ENCODE measurements around the gene PNMA6E.
"Not testable (repeated sequence)": the region's sequence is repeated elsewhere in the genome, so short reads cannot be mapped to it uniquely, and the experiment has no call there.

PNMA6E gene

DNA sequence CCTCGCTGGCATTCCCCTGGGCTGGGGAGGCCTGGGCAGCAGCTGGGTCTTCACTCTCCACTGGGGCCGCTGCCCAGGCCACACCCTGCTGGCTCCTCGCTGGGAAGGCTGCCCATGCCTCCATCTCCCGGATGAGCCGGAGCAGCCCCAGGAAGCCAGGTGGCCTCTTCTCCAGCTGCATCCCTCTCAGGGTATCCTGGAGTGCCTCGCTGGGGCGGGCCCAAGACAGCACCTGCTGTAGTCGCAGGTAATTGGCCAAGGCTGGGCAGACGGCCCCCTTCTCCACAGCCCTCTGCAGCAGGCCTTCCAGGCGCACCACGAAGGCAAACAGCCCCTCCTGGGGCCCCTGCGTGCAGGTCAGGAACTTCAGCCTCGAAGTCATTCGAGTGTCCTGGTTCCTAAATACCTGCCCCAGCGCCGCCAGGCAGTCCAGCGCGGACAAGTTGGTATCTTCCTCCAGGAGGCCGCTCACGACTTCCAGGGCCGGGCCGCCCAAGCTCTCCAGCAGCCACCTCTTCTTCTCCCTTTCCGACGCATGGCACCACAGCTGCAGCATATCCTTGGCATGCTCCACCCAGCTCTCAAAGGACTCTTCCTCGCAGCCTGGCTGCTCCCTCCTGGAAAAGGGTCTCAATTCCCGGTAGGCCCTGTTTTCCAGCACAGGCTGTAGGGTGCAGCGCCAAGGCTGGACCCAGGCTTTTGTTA lies 3.7 kb downstream of the PNMA6E start:
- H3K4me3 ChIP-seq (ENCODE audit: insufficient read length, low read depth): no peak overlapping the region
- H3K9ac ChIP-seq (ENCODE audit: insufficient read length, low read depth): no peak overlapping the region
- H3K36me3 ChIP-seq (ENCODE audit: insufficient read depth, insufficient read length, low read length): no peaks in the 10 kb centered on the region
- H3K9me3 ChIP-seq (ENCODE audit: insufficient read depth, low read length): no peaks in the 10 kb centered on the region
- no peaks in the 10 kb centered on the region for H3K4me1 ChIP-seq (ENCODE audit: insufficient read depth, insufficient read length)
- DNase-seq (ENCODE audit: low read depth, low spot score): no peak
- H3K27me3 ChIP-seq (ENCODE audit: insufficient read depth, insufficient read length): no peaks in the 10 kb centered on the region
- no peak for TF ChIP-seq SUZ12 (IDR thresholded peaks at IDR 0.05; ENCODE audit: extremely low read depth, insufficient read depth, insufficient read length)
- no peak for TF ChIP-seq ZNF274 (IDR thresholded peaks at IDR 0.05; ENCODE audit: low read depth, low read length)
- TF ChIP-seq YY1 (IDR thresholded peaks at IDR 0.05; ENCODE audit: insufficient read depth, insufficient read length): no peak

DNA sequence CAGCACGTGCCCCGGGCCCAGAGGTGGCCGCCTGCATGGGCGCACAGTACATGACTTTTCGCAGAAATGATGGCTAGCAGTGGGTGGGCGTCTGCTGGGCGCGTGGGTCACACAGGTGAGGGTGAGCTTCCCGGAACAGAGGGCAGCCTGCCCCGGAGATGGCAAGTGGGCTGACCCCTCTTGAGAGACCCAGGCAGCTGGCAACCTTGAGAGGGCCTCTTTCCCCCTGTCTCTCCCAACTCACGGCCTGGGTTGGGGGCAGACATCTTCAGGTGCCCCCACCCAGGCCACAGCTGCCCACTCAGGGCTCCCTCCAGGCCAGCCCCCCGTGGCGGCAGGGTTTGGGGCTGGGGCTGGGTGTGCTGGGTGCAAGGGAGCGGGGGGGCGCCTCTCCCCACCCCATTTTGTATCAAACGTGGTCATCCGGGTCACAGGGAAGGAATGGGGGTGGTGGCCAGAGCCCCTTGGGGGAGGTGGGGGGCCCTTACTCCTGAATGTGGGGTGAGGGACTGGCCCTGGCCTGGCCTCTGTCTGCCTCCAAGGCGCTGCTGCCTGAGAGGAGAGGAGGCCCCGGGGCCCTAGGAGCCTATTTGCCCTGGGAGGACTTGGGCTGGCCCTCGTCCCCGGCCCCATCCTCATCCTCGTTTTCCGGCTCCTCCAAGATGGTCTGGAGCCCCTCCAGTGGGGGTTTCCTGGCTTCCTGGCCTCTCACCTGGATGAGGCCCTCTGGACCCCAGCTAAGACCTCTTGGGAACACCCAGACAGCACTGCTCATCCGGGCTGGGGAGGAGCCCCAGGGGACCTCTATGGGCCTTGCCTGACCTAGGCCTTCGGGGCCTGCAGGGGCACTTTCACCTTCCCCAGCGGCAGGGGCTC lies 4.6 kb downstream of the PNMA6E start:
- no peak for DNase-seq (ENCODE audit: low read depth, low spot score)
- H3K27me3 ChIP-seq (ENCODE audit: insufficient read depth, insufficient read length): no peaks in the 10 kb centered on the region
- TF ChIP-seq SUZ12 (IDR thresholded peaks at IDR 0.05; ENCODE audit: extremely low read depth, insufficient read depth, insufficient read length) (no peak), ZNF274 (IDR thresholded peaks at IDR 0.05; ENCODE audit: low read depth, low read length) (no peak), YY1 (IDR thresholded peaks at IDR 0.05; ENCODE audit: insufficient read depth, insufficient read length) (no peak)
- no peaks in the 10 kb centered on the region for H3K9me3 ChIP-seq (ENCODE audit: insufficient read depth, low read length)
- no peak overlapping the region for H3K4me3 ChIP-seq (ENCODE audit: insufficient read length, low read depth)
- H3K36me3 ChIP-seq (ENCODE audit: insufficient read depth, insufficient read length, low read length): no peaks in the 10 kb centered on the region
- no peak overlapping the region for H3K9ac ChIP-seq (ENCODE audit: insufficient read length, low read depth)
- no peaks in the 10 kb centered on the region for H3K4me1 ChIP-seq (ENCODE audit: insufficient read depth, insufficient read length)

- Histone ChIP-seq H3K4me3 (ENCODE audit: insufficient read length, low read depth) (no peak overlapping the region), H3K9ac (ENCODE audit: insufficient read length, low read depth) (no peak overlapping the region), H3K36me3 (ENCODE audit: insufficient read depth, insufficient read length, low read length) (no peaks in the 10 kb centered on the region), H3K27me3 (ENCODE audit: insufficient read depth, insufficient read length) (no peaks in the 10 kb centered on the region), H3K9me3 (ENCODE audit: insufficient read depth, low read length) (no peaks in the 10 kb centered on the region), H3K4me1 (ENCODE audit: insufficient read depth, insufficient read length) (no peaks in the 10 kb centered on the region)
- TF ChIP-seq SUZ12 (IDR thresholded peaks at IDR 0.05; ENCODE audit: extremely low read depth, insufficient read depth, insufficient read length) (no peak), ZNF274 (IDR thresholded peaks at IDR 0.05; ENCODE audit: low read depth, low read length) (no peak), YY1 (IDR thresholded peaks at IDR 0.05; ENCODE audit: insufficient read depth, insufficient read length) (no peak)
- no peak for DNase-seq (ENCODE audit: low read depth, low spot score)
Observed at GRCh38 chrX:153395613-153396319, 5.4 kb downstream of the PNMA6E start.

DNA sequence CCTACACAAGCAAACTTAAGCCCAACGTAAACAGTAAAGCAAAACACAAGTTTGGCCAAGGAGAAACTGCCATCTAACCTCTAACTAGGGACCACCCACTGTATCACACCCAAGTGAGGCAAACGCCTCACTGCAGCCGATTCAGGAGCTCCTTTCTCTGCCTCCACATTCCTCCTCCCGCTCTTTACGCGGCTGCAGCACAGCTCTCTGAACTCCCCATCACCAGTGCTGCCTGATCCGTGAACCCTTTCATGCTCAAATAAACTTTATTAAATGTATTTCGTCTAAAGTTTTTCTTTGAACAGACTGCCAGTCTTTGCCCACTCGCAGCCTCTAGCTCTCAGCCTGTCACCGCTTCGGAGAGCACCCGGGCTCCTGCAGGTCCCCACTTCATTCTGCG lies 6.5 kb downstream of the PNMA6E start:
- no peaks in the 10 kb centered on the region for H3K36me3 ChIP-seq (ENCODE audit: insufficient read depth, insufficient read length, low read length)
- H3K9me3 ChIP-seq (ENCODE audit: insufficient read depth, low read length): no peaks in the 10 kb centered on the region
- H3K4me3 ChIP-seq (ENCODE audit: insufficient read length, low read depth): no peak overlapping the region
- H3K27me3 ChIP-seq (ENCODE audit: insufficient read depth, insufficient read length): no peaks in the 10 kb centered on the region
- DNase-seq (ENCODE audit: low read depth, low spot score): no peak
- no peaks in the 10 kb centered on the region for H3K4me1 ChIP-seq (ENCODE audit: insufficient read depth, insufficient read length)
- H3K9ac ChIP-seq (ENCODE audit: insufficient read length, low read depth): no peak overlapping the region
- TF ChIP-seq SUZ12 (IDR thresholded peaks at IDR 0.05; ENCODE audit: extremely low read depth, insufficient read depth, insufficient read length): no peak
- no peak for TF ChIP-seq ZNF274 (IDR thresholded peaks at IDR 0.05; ENCODE audit: low read depth, low read length)
- no peak for TF ChIP-seq YY1 (IDR thresholded peaks at IDR 0.05; ENCODE audit: insufficient read depth, insufficient read length)

GRCh38 chrX:153392642-153393321 lies 8.4 kb downstream of the PNMA6E start:
- H3K9ac ChIP-seq (ENCODE audit: insufficient read length, low read depth): no peak overlapping the region
- TF ChIP-seq YY1 (IDR thresholded peaks at IDR 0.05; ENCODE audit: insufficient read depth, insufficient read length) (no peak), ZNF274 (IDR thresholded peaks at IDR 0.05; ENCODE audit: low read depth, low read length) (no peak), SUZ12 (IDR thresholded peaks at IDR 0.05; ENCODE audit: extremely low read depth, insufficient read depth, insufficient read length) (no peak)
- no peaks in the 10 kb centered on the region for H3K4me1 ChIP-seq (ENCODE audit: insufficient read depth, insufficient read length)
- no peaks in the 10 kb centered on the region for H3K36me3 ChIP-seq (ENCODE audit: insufficient read depth, insufficient read length, low read length)
- no peaks in the 10 kb centered on the region for H3K9me3 ChIP-seq (ENCODE audit: insufficient read depth, low read length)
- no peaks in the 10 kb centered on the region for H3K27me3 ChIP-seq (ENCODE audit: insufficient read depth, insufficient read length)
- DNase-seq (ENCODE audit: low read depth, low spot score): no peak
- H3K4me3 ChIP-seq (ENCODE audit: insufficient read length, low read depth): no peak overlapping the region

DNA sequence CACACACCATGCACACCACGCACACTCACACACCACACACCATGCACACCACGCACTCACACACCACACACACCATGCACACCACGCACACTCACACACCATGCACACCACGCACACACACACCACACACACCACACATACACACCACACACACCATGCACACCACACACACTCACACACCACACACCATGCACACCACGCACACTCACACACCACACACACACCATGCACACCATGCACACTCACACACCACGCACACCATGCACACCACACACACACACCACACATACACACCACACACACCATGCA lies 11.7 kb downstream of the PNMA6E start:
- H3K4me3 ChIP-seq (ENCODE audit: insufficient read length, low read depth); H3K27me3 ChIP-seq (ENCODE audit: insufficient read depth, insufficient read length); H3K9ac ChIP-seq (ENCODE audit: insufficient read length, low read depth); H3K9me3 ChIP-seq (ENCODE audit: insufficient read depth, low read length); DNase-seq (ENCODE audit: low read depth, low spot score); H3K36me3 ChIP-seq (ENCODE audit: insufficient read depth, insufficient read length, low read length); H3K4me1 ChIP-seq (ENCODE audit: insufficient read depth, insufficient read length): not testable (repeated sequence)
